Colon (tissue), 2 donors: ENCODE data around the gene SMARCC1.

ENCODE experiments used
- FAIRE-seq: peaks from 2 replicates; lab custom pipeline; 2012; peaks lifted over from hg19 to GRCh38; lab: Jason Lieb, UNC
- donor health status: control.
- donor health status: control.

Gene SMARCC1

DNA sequence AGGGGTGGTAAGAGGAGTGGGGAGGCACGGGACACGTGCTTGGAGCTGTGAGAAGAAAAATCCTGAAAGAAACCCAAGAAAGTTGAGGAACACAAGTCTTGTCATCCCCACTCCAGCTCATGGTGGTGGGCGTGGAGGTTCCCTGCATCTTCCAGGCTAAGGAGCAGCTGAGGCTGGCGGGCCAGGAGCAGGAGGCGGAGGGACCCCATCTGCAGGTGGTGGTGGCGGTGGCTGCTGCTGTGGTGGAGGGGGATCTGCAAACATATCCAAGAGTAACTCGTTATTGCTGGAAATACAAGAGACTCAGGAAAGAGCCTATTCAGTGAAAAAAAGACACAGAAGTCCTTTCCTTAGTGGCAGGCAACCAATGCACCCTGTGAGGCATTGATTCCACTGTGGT, 193.6 kb downstream of the SMARCC1 start:
- FAIRE-seq, result no peak

DNA sequence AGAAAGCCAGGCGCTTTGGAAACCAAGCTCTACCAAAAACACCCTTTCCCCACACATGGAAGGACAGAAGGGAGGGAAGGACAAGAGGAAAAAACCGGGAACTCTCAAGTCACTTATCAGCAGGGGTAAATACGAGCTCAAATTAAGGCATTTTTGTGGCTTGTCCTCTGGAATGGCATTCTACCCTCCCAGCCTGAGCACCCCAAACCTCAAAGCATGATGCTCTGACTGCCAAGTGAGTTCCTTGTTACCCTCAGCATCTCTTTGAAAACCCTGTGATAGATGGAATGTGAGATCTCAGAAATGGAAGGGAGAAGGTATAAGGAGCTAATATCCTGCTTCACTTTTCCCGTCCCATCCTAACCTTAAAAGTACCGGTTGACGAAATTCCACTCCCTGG, 194.9 kb downstream of the SMARCC1 start:
- FAIRE-seq, result no peak

DNA sequence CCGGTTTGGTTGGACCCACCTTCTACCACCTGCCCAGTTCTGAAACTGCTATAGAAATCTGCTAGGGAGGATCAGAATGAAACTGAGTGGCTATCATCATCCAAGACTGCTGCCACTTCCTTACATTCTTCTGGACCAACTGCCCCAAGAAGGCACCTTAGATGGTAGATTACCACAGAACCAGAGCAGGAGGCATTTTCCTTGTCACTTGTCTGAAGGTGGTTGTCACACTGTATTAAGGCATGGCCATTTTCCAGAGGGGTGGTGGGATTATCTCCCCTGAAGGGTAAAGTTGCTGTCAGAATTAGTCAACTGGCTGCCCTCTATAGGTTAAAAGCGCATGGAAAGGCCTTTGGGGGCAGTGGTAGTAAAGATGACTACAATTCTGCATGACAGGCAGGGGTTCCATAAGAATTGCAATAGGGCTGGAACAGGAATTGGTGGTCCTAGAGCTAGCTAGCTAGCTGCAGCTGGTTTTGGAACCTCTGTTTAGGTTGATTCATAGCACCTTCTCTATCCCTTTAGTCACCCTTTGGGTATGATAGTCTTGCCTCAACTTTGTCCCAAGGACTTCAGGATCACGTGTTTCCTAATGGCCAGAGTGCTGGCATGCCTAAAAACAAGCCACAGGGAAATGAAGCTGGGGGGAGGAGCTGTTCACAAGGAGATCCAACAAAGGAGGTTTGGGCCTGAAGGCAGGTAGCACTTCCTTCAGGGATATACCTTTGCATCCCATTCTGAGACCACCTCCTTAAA, 198.2 kb downstream of the SMARCC1 start:
- FAIRE-seq, result no peak

GRCh38 chr3:47581835-47582234, 199.9 kb downstream of the SMARCC1 start:
- no peak for FAIRE-seq

GRCh38 chr3:47581422-47581821, 200.3 kb downstream of the SMARCC1 start:
- FAIRE-seq, result no peak

DNA sequence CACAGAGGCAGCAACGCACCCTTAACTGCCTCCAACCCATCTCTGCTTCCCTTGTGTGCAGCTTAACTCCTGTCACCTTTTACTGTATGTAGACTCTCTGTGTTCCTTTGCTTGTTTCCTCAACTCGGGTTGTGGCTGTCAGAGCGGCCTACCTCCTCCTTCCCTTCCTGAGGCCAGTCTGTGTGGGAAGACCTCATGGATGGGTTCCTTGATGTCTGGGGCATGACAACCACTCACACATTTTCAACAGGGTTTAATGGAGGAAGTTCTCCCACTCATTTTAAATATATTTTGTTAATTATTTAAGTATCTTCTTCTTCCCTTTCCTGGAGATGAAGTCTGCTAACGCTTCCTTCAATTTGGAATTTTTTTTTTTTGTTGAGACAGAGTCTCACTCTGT, 201.2 kb downstream of the SMARCC1 start:
- FAIRE-seq, result no peak

- no peak for FAIRE-seq
Measured at GRCh38 chr3:47579875-47580274, 201.8 kb downstream of the SMARCC1 start.

- no peak for FAIRE-seq
Measured at GRCh38 chr3:47578691-47579632, 202.7 kb downstream of the SMARCC1 start, which contains the start of gene CSPG5. TSS of gene CSPG5 (minus strand) at chr3:47578865. CDS start at chr3:47578693, 172 bp downstream.

DNA sequence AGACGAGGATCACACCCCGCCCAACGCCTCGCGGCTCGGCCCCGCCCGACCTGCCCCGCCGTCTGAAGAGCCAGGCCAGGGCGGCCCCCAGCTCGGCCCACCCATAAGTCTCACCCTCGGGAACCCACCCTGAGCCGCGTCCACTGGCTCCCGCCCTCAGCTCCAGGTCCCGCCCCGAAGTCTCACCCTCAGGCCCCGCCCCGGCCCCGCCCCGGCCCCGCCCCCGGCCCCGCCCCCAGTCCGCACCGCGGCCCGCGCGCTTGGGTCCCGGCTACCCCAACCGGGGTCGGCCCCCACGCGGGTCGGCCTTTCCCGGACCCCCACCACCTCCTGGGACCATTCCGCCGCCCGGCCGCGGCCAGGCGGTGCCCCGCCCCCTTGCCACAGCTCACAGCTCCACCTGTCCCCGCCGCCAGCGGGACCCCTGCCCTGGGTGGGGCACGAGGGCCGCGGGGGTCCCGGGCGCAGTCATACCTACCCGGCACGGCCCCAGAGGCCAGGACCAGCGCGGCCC, 203.5 kb downstream of the SMARCC1 start:
- FAIRE-seq, result no peak

GRCh38 chr3:47577583-47578118, 204.0 kb downstream of the SMARCC1 start:
- no peak for FAIRE-seq

DNA sequence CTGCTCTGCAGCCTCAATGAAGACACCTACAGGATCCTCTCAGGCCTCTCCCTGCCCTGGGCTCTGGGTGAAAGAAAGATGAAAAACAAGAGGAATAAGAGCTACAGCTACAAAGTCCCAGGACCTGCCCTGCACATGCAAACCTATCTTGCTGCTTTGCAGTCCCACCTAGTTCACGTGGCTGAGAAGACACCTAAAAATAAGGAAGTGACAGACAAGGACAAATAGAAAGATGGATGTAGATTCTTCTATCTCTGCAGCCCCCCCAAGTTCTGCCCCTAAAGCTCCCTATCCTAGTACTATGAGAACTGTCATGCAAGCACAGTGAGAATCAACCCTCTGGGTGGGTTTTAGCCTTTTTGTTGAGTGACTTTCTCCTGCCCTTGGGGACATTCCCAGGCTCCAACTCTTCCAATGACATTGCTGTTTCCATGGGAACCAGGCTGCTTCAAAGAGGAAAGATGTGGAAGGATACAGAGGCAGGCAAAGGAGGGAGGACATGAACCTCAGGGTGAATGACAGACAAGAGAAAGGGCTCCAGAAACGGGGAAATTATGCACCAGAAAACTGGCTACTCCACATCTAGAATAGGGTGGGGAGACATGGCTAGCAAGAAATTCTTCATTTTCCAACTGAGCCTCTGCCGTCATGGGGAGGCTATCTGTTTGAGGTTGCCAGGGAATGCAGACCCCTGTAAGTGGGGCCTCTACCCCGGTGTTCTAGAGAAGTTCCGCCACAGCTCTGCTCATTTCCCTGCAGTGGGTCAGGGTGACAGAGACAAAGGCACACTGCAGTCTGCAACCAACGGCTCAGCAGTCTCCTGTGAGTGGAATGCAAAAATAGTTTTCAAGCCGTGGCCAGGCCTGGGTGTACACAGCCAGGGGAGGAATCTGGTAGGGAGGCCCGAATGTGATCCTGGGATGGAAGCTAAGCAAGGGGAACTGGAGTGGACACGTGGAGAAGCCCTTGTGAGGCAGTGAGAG, 208.2 kb downstream of the SMARCC1 start:
- FAIRE-seq, result no peak

DNA sequence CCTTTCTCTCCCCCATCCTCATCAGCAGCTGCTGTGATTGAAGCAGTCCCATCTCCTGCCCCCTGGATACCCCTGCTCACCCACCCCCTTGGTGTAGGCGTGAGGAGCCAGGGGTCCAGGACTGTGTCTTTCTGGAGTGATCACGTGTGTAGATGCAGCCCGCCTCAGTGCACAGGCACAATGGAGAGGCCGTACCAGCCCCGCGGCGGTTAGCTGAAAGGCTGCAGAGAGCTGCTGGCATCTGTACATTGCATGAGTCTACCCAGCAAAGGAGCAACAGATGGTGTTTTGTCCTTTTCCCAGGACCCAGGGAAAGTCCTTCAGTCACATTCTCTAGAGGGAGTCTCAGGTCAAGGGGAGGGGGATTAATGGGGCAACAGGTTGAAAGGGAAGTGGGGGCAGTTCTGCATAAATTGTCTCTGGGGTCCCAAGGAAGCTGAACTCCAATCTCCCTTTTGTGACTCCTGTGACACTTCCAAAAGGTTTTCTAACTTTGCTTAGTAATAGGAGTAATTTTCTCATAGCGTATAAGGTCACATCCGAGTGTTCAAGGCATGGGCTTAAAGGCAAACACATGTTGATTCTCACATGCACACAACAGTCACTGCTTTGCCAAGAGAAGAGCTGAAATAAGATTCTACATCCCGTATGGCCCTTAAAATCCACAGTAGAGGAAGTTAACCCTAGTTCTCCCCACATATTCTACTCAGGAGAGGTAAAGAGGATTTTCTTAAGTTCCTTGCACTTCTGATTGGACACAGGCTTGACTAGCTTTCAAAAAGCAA, 210.1 kb downstream of the SMARCC1 start:
- FAIRE-seq, result no peak

DNA sequence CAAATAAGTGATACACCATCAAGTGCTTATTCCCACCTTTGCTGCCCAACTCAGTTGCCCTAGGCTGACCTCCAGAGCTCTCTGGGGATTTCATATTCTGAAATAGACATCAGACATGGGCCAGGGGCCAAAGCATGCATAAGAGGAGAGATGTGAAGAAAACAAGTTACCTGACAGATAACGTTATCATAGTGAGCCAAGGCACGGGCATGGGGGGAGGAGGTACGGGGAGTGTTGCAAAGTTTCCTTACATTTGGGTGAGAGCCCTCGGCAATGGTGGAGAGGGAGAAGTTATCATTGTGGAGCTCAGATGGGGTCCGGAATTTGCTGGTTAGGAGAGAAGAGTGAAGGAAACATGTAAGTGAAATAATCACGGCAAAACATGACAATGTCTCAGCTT, 212.8 kb downstream of the SMARCC1 start:
- FAIRE-seq, result no peak

DNA sequence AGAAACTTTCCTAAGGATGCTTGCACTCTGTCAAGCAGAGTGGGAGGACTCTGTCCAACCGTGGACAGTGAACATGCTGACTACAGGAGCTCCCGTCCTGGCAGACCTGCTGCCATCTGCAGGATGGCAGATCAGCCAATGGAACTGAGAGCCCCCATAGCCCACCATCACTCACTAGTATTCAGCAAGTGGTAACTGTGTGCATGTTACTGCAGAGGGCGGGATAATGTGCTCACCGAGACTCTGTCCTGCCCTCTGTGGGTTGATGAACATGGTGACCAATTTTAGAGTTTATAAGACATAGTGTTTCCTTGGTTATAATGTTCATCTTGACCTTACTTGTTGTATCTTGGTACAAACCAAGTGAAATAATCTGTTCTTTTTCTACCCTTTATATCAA, 214.5 kb downstream of the SMARCC1 start:
- no peak for FAIRE-seq

- no peak for FAIRE-seq
Measured at GRCh38 chr3:47566667-47567066, 215.0 kb downstream of the SMARCC1 start.

DNA sequence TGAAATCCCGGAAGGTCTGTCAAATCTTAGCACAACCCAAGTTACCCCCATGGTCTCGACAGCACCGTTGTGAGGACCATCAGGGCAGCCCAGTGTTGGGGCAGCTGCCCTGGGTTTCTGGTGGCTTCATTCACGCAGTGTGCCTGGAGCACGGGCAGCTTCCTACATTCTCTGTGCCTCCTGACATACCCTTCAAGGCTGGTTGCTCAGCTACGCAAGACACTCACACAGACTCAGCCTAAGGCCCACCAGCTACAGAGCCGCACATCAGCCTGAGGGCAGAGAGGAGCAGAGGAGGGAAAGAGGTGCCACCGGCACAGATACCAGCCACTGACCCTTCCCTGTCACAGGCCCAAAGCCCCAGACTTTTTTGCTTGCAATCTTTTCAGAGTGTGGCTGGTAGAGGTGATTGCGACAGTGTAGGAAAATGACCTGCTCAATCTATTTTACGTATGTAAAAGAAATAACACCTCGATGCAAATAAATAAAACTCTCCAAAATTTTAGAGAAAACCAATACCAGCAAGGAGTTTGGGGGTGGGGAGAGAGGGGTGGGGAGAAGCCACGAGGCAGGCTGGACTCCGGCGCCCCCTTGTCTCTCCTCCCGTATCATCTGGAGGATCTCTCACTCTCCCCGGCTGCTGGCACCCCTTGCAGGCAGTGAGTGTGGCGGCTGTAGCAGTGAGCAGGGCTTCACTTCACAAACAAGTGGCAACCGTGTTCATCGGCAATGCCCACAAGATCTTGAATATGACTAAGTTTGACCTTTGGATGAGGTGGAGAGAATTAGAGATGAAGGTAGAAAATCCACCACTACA, 215.8 kb downstream of the SMARCC1 start:
- no peak for FAIRE-seq

- no peak for FAIRE-seq
Measured at GRCh38 chr3:47556351-47556750, 225.3 kb downstream of the SMARCC1 start.

GRCh38 chr3:47554335-47554734, 227.4 kb downstream of the SMARCC1 start:
- FAIRE-seq, result no peak

- no peak for FAIRE-seq
Measured at GRCh38 chr3:47553407-47553806, 228.3 kb downstream of the SMARCC1 start.
